GM18498 (cell line): Measurements from ENCODE around the gene CADM1.

Experiments
- ATAC-seq: cut with Tn5 transposase; IDR thresholded peaks from one replicate; pipeline ENCODE4 v1.9.1; 2021; ENCODE audit warnings: mild to moderate bottlenecking, moderate library complexity; ENCODE audit not compliant: unreplicated experiment

The CADM1 gene

GRCh38 chr11:115518983-115519628, 14.9 kb upstream of the CADM1 start:
- ATAC-seq, result no peak

- ATAC-seq, result no peak
Observed at GRCh38 chr11:115515647-115516395, 11.6 kb upstream of the CADM1 start.

GRCh38 chr11:115506954-115507675, 2.9 kb upstream of the CADM1 start:
- no peak for ATAC-seq

GRCh38 chr11:115505175-115505574, 960 bp upstream of the CADM1 start:
- ATAC-seq, result no peak

- ATAC-seq, result no peak
Observed at GRCh38 chr11:115503886-115504275, 334 bp downstream of the CADM1 start.

- no peak for ATAC-seq
Observed at GRCh38 chr11:115503083-115503885, 931 bp downstream of the CADM1 start.

GRCh38 chr11:115502636-115503082, 1.6 kb downstream of the CADM1 start:
- ATAC-seq, result no peak

GRCh38 chr11:115501893-115502589, 2.2 kb downstream of the CADM1 start:
- ATAC-seq, result no peak

- ATAC-seq, result no peak
Observed at GRCh38 chr11:115501502-115501892, 2.7 kb downstream of the CADM1 start.

- ATAC-seq, result no peak
Observed at GRCh38 chr11:115500547-115501501, 3.4 kb downstream of the CADM1 start.

- ATAC-seq, result no peak
Observed at GRCh38 chr11:115499891-115500290, 4.3 kb downstream of the CADM1 start.

- no peak for ATAC-seq
Observed at GRCh38 chr11:115499241-115499799, 4.9 kb downstream of the CADM1 start.

GRCh38 chr11:115498354-115498753, 5.9 kb downstream of the CADM1 start:
- no peak for ATAC-seq

- ATAC-seq, result peak; percentile 70
Observed at GRCh38 chr11:115497303-115497702, 6.9 kb downstream of the CADM1 start.

- no peak for ATAC-seq
Observed at GRCh38 chr11:115496892-115497291, 7.3 kb downstream of the CADM1 start.

GRCh38 chr11:115493905-115494304, 10.3 kb downstream of the CADM1 start:
- ATAC-seq, result no peak

- ATAC-seq, result no peak
Observed at GRCh38 chr11:115493488-115493887, 10.7 kb downstream of the CADM1 start.

- ATAC-seq, result no peak
Observed at GRCh38 chr11:115489466-115489865, 14.7 kb downstream of the CADM1 start.

GRCh38 chr11:115488945-115489344, 15.3 kb downstream of the CADM1 start:
- no peak for ATAC-seq
